ENCODE data around the gene SLC6A6.
A peak's percentile ranks its signal among the peaks of the same experiment; 100 is the strongest.

Gene SLC6A6
- 178 to 486 (median 374) reads per million in 4 experiments for total RNA-seq

DNA sequence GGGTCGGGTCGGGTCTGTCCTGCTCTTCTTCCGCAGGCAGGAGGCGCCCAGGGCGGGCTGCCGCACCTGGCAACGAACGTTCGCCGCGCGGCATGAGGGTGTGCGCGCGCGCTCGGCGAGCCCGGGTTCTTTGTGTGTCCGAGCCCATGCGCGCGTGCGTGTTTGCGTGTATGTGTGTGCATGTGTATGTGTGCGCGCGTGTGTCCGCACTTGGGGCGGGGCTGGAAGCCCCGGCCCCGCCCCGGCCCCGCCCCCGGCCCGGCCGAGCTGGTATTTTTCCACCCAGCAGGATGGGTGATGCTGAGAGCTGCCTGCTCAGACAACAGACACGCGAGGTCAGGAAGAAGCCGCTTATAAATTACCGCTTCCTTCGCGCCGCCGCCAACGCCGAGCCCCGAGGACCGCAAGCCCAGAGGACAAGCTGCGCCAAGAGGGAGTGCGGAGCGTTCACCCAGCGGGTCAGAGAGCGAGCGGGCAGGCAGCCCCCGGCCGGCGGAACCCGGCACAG is at the start of gene SLC6A6:
SLC6A6 (plus strand) TSS at position 303 of the 508 bp plus-strand sequence. CDS start 41,029 bp downstream, outside the sequence.
- peak; percentile 89 for DNase-seq

DNA sequence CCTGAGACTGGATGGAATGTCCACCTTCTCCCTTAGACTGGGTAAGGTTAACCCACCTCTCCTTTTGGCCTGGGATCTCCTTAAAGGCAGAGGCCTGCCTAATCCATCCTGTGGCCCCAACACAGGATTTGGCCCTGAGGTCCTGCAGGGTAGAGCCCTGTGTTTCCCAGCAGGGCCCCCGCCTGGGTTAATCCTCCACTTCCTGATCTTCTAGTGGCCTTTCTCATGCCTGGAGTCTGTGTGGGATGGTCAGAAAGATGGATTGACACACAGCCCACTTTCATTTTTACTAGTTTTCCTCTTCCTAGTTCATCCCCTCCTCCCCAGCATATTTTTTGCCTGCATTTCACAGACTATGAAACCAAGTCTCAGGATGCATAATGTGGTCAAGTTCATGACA is 48.9 kb upstream of the SLC6A6 start:
- DNase-seq: no peak

- no peak for DNase-seq
These were observed 44.9 kb upstream of the SLC6A6 start for GRCh38 chr3:14357463-14357862.

DNA sequence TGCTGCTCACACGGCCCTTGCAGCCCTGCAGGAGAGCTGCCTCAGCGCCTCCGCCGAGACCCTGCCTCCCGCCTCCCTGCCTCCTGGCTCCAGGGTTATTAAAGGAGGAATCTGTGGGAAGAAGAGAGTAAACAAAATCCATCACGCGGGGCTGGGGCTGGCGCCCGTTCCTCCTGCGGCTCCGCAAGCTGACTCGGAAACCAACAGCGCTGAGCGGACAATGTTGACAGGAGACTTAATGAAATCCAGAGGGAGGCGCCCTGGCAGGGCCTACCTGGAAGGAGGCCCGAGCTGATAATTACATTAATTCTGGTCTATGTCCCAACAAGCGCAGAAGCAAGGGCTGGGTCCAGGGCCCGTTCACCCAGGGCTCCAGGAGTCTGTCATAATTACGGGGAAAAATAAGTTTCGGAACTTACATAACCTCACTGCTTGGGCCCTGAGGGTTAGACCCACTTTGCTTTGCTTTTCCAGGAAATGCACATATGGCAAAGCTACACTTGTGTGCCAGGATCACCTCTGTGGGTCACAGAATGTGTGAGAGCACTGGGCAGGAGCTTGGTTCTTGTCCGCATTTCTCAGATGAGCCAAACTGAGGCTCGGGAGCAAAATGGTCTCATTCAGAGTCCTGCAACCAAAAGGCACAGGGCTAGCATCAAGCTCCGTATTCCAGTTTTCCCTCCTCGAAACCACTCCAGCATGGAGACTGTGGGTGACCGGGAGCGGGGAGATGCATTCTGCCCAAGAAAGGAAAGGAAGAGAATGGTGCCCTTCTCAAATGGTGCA is 43.8 kb upstream of the SLC6A6 start:
- DNase-seq: no peak

DNA sequence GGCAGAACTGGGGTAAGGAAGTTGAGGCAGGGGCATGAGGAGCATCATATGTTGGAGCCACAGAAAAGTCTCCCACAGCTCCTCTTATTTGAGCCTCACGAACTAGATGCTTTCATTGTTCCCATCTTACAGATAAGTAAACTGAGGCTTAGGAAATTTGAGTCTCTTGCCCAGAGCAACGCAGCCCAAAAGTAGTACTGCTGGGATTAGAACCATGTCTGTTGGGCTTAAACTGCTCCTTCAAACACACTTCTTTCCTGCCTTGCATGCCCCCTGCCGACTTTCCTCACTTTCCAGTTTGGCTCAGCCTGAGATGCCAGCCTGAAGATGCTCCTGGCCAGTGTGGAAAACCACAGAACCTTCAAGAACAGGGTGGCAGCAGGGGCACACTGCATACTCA is 43.1 kb upstream of the SLC6A6 start:
- no peak for DNase-seq

- DNase-seq: no peak
These were observed 42.1 kb upstream of the SLC6A6 start for GRCh38 chr3:14360123-14360881.

GRCh38 chr3:14361068-14361677 is 41.2 kb upstream of the SLC6A6 start:
- DNase-seq: no peak

DNA sequence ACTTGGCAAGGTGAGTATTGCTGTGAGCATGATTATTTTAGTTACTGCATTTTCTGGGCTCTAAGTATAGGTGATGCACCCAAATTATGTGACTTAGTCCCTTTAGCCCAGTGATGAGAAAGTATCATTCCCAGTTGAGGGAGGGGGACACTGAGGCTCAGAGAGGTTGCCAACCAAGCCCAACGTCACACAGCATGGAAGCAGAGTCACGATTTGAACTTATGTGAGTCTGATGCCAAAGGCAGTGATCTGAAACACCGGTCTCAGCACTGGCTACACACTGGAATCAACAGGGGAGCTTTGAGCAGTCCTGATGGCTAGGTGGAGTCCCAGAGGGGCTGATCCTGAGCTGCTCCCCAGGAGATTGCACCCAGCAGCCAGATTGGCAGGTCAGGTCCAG is 39.5 kb upstream of the SLC6A6 start:
- no peak for DNase-seq

GRCh38 chr3:14363379-14363778 is 39.0 kb upstream of the SLC6A6 start:
- DNase-seq: no peak

DNA sequence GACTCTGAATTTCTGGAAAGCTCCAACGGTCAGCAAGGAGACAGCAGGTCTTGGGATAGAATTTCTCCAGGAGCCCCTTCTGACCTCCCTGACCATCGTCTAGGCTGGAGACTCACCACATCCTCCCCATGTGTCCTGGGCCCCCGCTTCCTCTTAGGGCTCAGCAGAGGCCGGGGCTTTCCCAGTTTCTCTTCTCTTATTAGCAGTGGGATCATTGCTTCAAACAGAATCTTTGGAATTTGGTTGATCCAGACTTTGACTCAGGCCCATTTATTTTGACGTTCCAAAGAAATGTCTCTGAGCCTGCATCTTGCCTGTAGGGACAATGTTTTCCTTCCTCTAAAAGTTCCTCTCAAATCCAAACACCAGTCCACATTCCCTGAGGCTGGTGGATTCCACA is 38.4 kb upstream of the SLC6A6 start:
- DNase-seq: no peak

DNA sequence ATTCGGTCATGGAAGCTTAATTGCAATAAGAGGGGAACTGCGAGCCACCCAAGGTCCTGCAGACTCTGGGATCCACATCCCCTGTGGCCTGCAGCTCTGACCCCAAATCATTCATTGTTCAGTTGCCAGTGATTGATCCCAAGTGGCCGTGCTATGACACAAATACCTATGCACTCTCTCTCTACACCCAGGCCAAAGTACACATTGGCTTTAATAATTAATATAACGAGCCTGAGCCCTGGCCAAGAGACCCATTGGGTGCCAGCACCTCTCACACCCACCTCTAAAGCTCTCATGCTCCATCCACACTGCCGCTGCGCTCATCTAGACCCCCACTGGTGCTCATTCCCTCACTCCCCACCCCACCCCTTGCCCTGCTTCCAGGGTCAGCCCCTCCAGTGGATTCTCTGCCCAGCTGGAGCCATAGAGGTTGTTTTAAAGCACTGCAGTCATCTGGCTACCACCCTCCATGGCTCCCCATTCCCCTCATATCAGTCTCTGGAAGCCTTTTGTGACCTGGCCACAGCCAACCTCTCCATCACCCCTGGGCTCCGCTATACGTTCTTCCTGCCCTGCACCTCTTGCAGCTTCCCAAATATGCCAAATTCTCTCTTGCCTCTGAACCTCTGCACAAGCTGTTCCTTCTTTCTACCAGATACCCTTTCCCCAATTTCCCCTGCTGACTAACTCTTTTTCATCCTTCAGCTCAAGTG is 37.7 kb upstream of the SLC6A6 start:
- DNase-seq: no peak

DNA sequence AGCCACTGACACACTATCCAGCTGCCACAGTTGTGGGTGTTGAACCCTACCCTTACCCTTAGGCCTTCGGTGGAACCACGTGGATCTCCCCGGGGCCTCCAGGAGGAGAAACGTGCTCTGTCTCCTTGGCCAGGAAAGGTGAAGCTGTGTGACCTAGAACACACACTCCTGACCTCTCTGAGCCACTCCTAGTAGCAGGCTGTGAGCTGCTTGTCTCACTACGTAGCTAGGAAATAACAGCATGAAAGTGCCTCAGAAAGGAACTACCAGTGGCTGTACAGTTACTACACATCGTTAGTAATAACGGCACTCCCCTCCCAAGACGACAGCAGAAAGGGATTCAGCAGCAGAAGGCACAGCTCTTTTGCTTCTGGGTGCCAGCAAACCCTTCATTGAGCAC is 36.2 kb upstream of the SLC6A6 start:
- DNase-seq: no peak

- no peak for DNase-seq
These were observed 35.2 kb upstream of the SLC6A6 start for GRCh38 chr3:14366915-14367823.

GRCh38 chr3:14368146-14368545 is 34.3 kb upstream of the SLC6A6 start:
- DNase-seq: no peak

GRCh38 chr3:14368885-14369284 is 33.5 kb upstream of the SLC6A6 start:
- no peak for DNase-seq

DNA sequence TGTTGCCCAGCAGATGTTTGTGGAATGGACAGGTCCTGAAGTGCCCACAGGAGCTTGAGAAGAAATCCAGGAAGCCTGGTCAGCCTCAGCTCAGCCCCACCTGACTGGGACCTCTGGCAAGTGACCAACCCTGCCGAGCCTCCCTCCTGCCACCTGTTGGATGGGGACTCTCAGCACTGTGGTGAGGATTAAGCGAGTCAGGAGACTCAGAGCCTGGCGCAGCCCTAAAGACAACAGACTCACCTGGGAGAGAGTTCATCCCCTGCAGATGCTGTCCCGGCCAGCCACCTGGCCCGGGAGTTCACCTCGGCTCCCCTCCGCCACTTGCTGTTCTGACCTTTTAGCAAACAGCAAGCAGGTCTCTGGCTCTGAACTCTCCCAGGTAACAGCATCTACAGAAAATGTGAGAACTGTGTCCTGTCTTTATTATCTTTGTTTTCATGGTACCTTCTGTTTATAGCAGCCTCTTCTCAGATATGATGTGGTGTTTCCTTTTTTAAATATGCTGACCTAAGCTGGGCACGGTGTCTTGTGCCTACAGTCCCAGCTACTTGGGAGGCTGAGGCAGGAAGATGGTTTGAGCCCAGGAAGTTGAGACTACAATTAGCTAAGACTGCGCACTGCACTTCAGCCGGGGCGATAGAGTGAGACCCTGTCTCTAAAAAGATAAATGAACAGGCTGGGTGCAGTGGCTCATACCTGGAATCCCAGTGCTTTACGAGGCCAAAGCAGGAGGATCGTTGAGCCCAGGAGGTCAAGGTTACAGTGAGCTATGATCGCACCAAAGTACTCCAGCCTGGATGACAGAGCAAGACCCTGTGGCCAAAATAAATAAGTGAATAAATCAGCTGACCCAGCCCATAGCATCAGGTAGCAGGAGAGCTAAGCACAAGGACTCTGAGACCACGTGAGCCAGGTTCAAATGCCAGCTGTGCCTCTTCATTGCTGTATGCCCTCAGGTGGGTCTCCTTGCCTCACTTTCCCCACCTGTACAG is 32.4 kb upstream of the SLC6A6 start:
- DNase-seq: no peak

DNA sequence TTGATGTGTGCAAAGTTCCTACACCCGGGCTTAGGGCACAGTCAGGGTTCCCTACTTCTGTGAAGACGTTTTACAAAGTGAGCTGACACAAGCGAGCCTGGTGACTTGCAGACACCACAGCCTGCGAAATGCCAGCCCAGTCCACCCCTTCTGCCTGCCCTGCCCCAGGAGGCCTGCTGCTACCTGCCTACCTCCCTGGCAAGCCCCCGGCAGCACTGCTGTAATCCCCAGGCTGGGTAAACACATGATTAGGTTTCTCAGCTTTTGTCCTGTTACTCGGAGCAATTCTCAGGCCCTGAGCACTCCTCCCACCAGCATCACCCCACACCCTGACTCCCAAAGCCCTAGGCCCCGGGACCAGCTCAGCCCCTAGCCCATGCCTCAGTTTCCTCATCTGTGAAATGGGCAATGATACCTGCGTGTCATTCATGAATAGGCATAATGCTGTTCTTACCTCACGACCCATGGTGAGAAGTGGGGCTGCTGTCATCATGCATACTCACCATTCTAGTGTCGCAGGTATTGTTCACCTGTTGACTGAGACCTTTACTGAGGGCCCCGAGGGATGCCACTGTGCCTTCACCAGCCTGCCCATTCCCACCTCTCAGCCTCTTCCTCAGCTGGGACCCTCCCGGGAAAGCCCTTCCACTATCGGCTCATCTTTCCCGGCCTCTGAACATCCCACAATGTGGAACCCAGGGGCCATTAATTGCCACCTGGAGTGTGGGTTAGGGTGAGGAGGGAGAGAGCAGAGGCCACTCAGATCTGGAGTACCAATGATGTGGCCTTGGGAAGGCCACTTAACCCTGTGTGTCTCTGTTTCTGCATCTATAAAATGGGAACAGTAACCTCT is 31.5 kb upstream of the SLC6A6 start:
- DNase-seq: no peak

DNA sequence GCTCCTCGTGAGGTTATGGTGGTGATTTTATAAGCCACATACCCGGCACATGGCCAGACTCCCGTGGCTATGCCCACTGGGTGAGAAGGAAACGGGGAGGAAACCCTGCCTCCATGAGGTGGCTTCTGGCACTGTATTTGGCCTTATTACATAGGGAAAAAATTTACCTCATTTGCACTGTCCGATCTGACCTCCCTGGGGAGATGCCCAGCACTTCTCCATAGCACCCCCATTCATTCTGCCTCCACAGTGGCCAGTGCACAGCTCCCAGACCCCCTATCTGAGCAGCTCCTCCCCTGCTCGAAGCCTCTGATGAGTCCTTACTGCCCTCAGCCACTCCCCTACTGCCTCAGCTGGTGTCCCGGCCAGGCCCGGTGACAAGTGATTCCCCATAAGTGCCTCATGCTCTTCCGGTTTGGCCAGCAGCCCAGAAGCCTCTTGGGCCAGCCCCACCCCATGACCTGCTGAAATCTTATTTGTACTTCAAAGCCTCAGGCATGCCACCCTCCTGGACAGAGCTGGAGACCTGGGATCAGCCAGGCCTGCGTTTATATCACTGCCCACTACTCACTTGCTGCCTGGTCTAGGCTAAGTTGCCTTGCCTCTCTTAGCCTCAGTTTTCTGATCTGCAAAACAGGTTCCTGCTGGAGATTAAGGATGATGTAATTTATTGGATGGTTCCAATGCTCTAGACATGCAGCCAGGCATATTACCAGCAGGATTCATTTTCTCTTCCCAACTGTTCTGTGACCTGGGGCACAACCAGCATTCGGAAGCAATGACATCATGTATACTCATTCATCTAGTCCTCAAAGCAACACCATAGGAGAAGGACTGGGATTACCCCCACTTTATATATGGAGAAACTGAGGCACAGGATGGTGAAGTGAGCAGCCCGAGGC is 30.6 kb upstream of the SLC6A6 start:
- no peak for DNase-seq
